Measurements from ENCODE around the gene FAM120A. TPM values are rescaled to one million over a fixed set of nuclear protein-coding genes. Genes with fewer than 3 reads are reported as not detected.

Gene FAM120A
- total and polyA plus RNA-seq, 4 donors = 28.3 to 91.0 (median 50.3) TPM

GRCh38 chr9:93501406-93501805 lies 49.9 kb downstream of the FAM120A start:
- Histone ChIP-seq H3K4me1 (ENCODE audit: control insufficient read depth in 4 of 4, insufficient read depth in 4 of 4, low read length in 3 of 4) (peaks cover 0 to 21% (median 5%) of the 10 kb centered on the region in 4 donors), H3K4me3 (ENCODE audit: low read depth in 1 of 3, low read length in 3 of 3) (peak overlapping the region in 2 of 3 donors; percentile 30 to 33), H3K27ac (ENCODE audit: low read depth in 1 of 2, low read length in 2 of 2) (peak overlapping the region in 1 of 2 donors; percentile 36), H3K27me3 (ENCODE audit: control insufficient read depth in 4 of 4, insufficient read depth in 4 of 4, low read length in 3 of 4) (no peaks in the 10 kb centered on the region), H3K36me3 (ENCODE audit: control insufficient read depth in 4 of 4, insufficient read depth in 3 of 4, low read depth in 1 of 4, low read length in 3 of 4) (peaks cover 3 to 30% (median 18%) of the 10 kb centered on the region in 4 donors), H3K9ac (ENCODE audit: low read depth in 1 of 2, low read length in 2 of 2) (peak overlapping the region in 1 of 2 donors; percentile 16), H3K9me3 (ENCODE audit: control insufficient read depth in 4 of 4, low read length in 3 of 4) (no peaks in the 10 kb centered on the region)
- 52% methylated on average over 4 of the region's 4 CpGs for WGBS
- TF ChIP-seq, protein P1, sequence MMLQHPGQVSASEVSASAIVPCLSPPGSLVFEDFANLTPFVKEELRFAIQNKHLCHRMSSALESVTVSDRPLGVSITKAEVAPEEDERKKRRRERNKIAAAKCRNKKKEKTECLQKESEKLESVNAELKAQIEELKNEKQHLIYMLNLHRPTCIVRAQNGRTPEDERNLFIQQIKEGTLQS (IDR thresholded peaks at IDR 0.05) = no peak
- TF ChIP-seq ZBTB33 (IDR thresholded peaks at IDR 0.05) (no peak), SP1 (IDR thresholded peaks at IDR 0.05) (no peak), EGR1 (IDR thresholded peaks at IDR 0.05; ENCODE audit: low read depth in 2 of 2) (no peak), HNF4A (conservative IDR thresholded peaks at IDR 0.05) (no peak), YY1 (IDR thresholded peaks at IDR 0.05) (no peak), CTCF (IDR thresholded peaks at IDR 0.05; ENCODE audit: low read depth, low read length, missing input control) (no peak), JUND (IDR thresholded peaks at IDR 0.05) (no peak), RAD21 (IDR thresholded peaks at IDR 0.05) (no peak), HNF4G (IDR thresholded peaks at IDR 0.05) (no peak), RXRA (IDR thresholded peaks at IDR 0.05) (no peak), GABPA (IDR thresholded peaks at IDR 0.05 in 1 of 2, conservative IDR thresholded peaks at IDR 0.05 in 1 of 2) (no peak), FOXA1 (IDR thresholded peaks at IDR 0.05) (no peak), FOXA2 (IDR thresholded peaks at IDR 0.05) (no peak), MAX (IDR thresholded peaks at IDR 0.05) (no peak)
- TF ChIP-seq, protein P2, sequence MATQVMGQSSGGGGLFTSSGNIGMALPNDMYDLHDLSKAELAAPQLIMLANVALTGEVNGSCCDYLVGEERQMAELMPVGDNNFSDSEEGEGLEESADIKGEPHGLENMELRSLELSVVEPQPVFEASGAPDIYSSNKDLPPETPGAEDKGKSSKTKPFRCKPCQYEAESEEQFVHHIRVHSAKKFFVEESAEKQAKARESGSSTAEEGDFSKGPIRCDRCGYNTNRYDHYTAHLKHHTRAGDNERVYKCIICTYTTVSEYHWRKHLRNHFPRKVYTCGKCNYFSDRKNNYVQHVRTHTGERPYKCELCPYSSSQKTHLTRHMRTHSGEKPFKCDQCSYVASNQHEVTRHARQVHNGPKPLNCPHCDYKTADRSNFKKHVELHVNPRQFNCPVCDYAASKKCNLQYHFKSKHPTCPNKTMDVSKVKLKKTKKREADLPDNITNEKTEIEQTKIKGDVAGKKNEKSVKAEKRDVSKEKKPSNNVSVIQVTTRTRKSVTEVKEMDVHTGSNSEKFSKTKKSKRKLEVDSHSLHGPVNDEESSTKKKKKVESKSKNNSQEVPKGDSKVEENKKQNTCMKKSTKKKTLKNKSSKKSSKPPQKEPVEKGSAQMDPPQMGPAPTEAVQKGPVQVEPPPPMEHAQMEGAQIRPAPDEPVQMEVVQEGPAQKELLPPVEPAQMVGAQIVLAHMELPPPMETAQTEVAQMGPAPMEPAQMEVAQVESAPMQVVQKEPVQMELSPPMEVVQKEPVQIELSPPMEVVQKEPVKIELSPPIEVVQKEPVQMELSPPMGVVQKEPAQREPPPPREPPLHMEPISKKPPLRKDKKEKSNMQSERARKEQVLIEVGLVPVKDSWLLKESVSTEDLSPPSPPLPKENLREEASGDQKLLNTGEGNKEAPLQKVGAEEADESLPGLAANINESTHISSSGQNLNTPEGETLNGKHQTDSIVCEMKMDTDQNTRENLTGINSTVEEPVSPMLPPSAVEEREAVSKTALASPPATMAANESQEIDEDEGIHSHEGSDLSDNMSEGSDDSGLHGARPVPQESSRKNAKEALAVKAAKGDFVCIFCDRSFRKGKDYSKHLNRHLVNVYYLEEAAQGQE (IDR thresholded peaks at IDR 0.05) = no peak
- no peak for DNase-seq (ENCODE audit: low spot score)

- H3K27me3 ChIP-seq (ENCODE audit: control insufficient read depth in 4 of 4, insufficient read depth in 4 of 4, low read length in 3 of 4) = no peaks in the 10 kb centered on the region
- H3K9me3 ChIP-seq (ENCODE audit: control insufficient read depth in 4 of 4, low read length in 3 of 4) = no peaks in the 10 kb centered on the region
- no peak overlapping the region for H3K4me3 ChIP-seq (ENCODE audit: low read depth in 1 of 3, low read length in 3 of 3)
- TF ChIP-seq GABPA (IDR thresholded peaks at IDR 0.05 in 1 of 2, conservative IDR thresholded peaks at IDR 0.05 in 1 of 2) = no peak
- TF ChIP-seq EGR1 (IDR thresholded peaks at IDR 0.05; ENCODE audit: low read depth in 2 of 2) = no peak
- no peak for DNase-seq (ENCODE audit: low spot score)
- peaks cover 0 to 21% (median 5%) of the 10 kb centered on the region in 4 donors for H3K4me1 ChIP-seq (ENCODE audit: control insufficient read depth in 4 of 4, insufficient read depth in 4 of 4, low read length in 3 of 4)
- no peak overlapping the region for H3K9ac ChIP-seq (ENCODE audit: low read depth in 1 of 2, low read length in 2 of 2)
- WGBS = 95% methylated on average over 4 of the region's 4 CpGs
- no peak overlapping the region for H3K27ac ChIP-seq (ENCODE audit: low read depth in 1 of 2, low read length in 2 of 2)
- H3K36me3 ChIP-seq (ENCODE audit: control insufficient read depth in 4 of 4, insufficient read depth in 3 of 4, low read depth in 1 of 4, low read length in 3 of 4) = peaks cover under 1 to 15% (median 10%) of the 10 kb centered on the region in 4 donors
Observed at GRCh38 chr9:93503381-93503780, 51.9 kb downstream of the FAM120A start.
